GM12878 (cell line): ENCODE data around the gene APBA1. TPM values are rescaled to one million over a fixed set of nuclear protein-coding genes. Genes with fewer than 3 reads are reported as not detected.

Source experiments
- ATAC-seq: fragments of 200-7000 bp; cut with Tn5 transposase; 3 replicates; pipeline ENCODE4 v1.9.1; 2020; ENCODE audit warnings: mild to moderate bottlenecking, moderate library complexity
- BruUV-seq: library from RNA; stranded (reverse); fragments of 400-500 nt; replicated peaks from 2 replicates; lab custom pipeline; 2021; lab: Mats Ljungman, UMichigan
- CTCF ChIA-PET: fragments of 300-600 bp; sonication (Branson Sonifier 250); formaldehyde crosslinking; extraction: SDS; loops from one replicate; lab custom pipeline; 2021; ENCODE audit warnings: inconsistent platforms; lab: Yijun Ruan, JAX
- POLR2A ChIA-PET: fragments of 350-600 bp; formaldehyde crosslinking; extraction: SDS; loops from one replicate; lab custom pipeline; 2021; ENCODE audit warnings: inconsistent platforms; lab: Charles Lee
- RAD21 ChIA-PET: fragments of 300-600 bp; sonication (Branson Sonifier 250); formaldehyde crosslinking; loops from one replicate; lab custom pipeline; 2023; ENCODE audit warnings: antibody characterized with exemption; ENCODE audit not compliant: unreplicated experiment; lab: Charles Lee
- SMC1A ChIA-PET: fragments of 300-600 bp; sonication (Branson Sonifier 250); formaldehyde crosslinking; loops from one replicate; lab custom pipeline; 2023; ENCODE audit not compliant: unreplicated experiment, uncharacterized antibody; lab: Charles Lee
- DNase-seq: peaks from one replicate; pipeline ENCODE4 v3.0.0-alpha.2; 2011; ENCODE audit warnings: low read depth, low spot score
- FAIRE-seq: peaks from 3 replicates; lab custom pipeline; 2011; peaks lifted over from hg19 to GRCh38; lab: Jason Lieb, UNC
- H2AFZ ChIP-seq: 2 replicates; pipeline ENCODE4 v1.6.0; 2011; ENCODE audit warnings: low read depth, low read length, control low read depth; ENCODE audit not compliant: control insufficient read depth
- H3K27ac ChIP-seq: 2 replicates; pipeline ENCODE4 v1.5.1; 2011; ENCODE audit warnings: control low read depth; ENCODE audit not compliant: control insufficient read depth, insufficient read depth
- H3K27me3 ChIP-seq, 2 experiments: replicated peaks in 1 of 2; 2 replicates each; pipeline versions ENCODE4 v1.6.0 to v1.6.1; 2011; ENCODE audit warnings: low read length in 1 of 2; ENCODE audit not compliant: control insufficient read depth in 2 of 2, insufficient read depth in 2 of 2
- H3K36me3 ChIP-seq, 2 experiments: 2 replicates each; pipeline ENCODE4 v1.5.1; 2011; ENCODE audit warnings: low read length in 1 of 2; ENCODE audit not compliant: control insufficient read depth in 2 of 2, insufficient read depth in 2 of 2
- H3K4me1 ChIP-seq: 2 replicates; pipeline ENCODE4 v1.6.1; 2011; ENCODE audit warnings: mild to moderate bottlenecking, low read length, moderate library complexity, mixed read lengths; ENCODE audit not compliant: control insufficient read depth, insufficient read depth
- H3K4me2 ChIP-seq: 2 replicates; pipeline ENCODE4 v1.6.0; 2011; ENCODE audit warnings: control low read depth; ENCODE audit not compliant: control insufficient read depth, insufficient read depth
- H3K4me3 ChIP-seq: fragments of 200-600 bp; sonication (generic); 2 replicates; pipeline ENCODE4 v1.5.1; 2016
- H3K79me2 ChIP-seq: 2 replicates; pipeline ENCODE4 v1.6.0; 2011; ENCODE audit warnings: low read length; ENCODE audit not compliant: control insufficient read depth, insufficient read depth
- H3K9ac ChIP-seq: 2 replicates; pipeline ENCODE4 v1.8.0; 2011; ENCODE audit warnings: low read length, control low read depth, mixed read lengths; ENCODE audit not compliant: control insufficient read depth, insufficient read depth
- H3K9me3 ChIP-seq: replicated peaks from 3 replicates; pipeline ENCODE4 v1.5.1; 2011; ENCODE audit warnings: mild to moderate bottlenecking, low read length; ENCODE audit not compliant: control insufficient read depth, insufficient read depth
- H4K20me1 ChIP-seq: 2 replicates; pipeline ENCODE4 v1.6.0; 2011; ENCODE audit not compliant: control insufficient read depth, insufficient read depth
- CEBPB ChIP-seq, 2 experiments: fragments of 150-350 bp in 1 of 2; IDR thresholded peaks; 2 replicates each; pipeline ENCODE4 v1.6.1; 2012 to 2014; ENCODE audit warnings: low read depth in 2 of 2, low read length in 2 of 2, borderline replicate concordance in 1 of 2, inconsistent platforms in 1 of 2
- PAX5 ChIP-seq: IDR thresholded peaks from 2 replicates; pipeline ENCODE4 v1.6.1; 2011; ENCODE audit warnings: low read depth, low read length, borderline replicate concordance
- SPI1 ChIP-seq: IDR thresholded peaks from 2 replicates; pipeline ENCODE4 v1.6.1; 2011; ENCODE audit warnings: low read depth, mild to moderate bottlenecking, low read length, moderate library complexity, borderline replicate concordance; ENCODE audit not compliant: insufficient read depth
- WGBS: methylation state at CpG from one replicate; pipeline ENCODE4 v1.1.6; 2016; ENCODE audit warnings: low lambda C conversion rate; ENCODE audit not compliant: insufficient replicate concordance, insufficient coverage; ENCODE audit errors: missing lambda C conversion rate; 5-methylcytosine and 5-hydroxymethylcytosine counted together
- in situ Hi-C: fragments of 300-500 bp; cut with MboI; formaldehyde crosslinking; loops from 9 replicates; pipeline ENCODE4 v1.14.3; 2018; ENCODE audit warnings: mixed read lengths
- intact Hi-C: fragments of 100-400 bp; cut with micrococcal nuclease; formaldehyde crosslinking; loops from one replicate; pipeline ENCODE4 v1.14.2; 2022; ENCODE audit not compliant: unreplicated experiment
- polyA plus RNA-seq, 11 experiments: library from polyadenylated mRNA; depleted of rRNA in 4 of 11; unstranded in 6 of 11; stranded (reverse) in 5 of 11; fragments of >200 nt; fragmentation: Nextera tagmentation in 4 of 11; fragmentation: Illumina TruSeq in 1 of 11; extraction: Ambion mirVana in 4 of 11; extraction: Trizol in 1 of 11; gene quantifications; 1 replicate in 1 of 11; 2 replicates in 10 of 11; pipeline versions ENCODE4 v1.2.1 to v1.2.3, GENCODE V29; 2011 to 2016; ENCODE audit warnings: inconsistent platforms in 2 of 11, missing spikeins in 2 of 11, low read depth in 1 of 11
- total RNA-seq, 4 experiments: library from RNA; depleted of rRNA in 3 of 4; stranded (reverse); fragments of >200 nt in 3 of 4; fragmentation: Illumina TruSeq in 1 of 4; extraction: Trizol in 1 of 4; gene quantifications; 2 replicates each; pipeline versions ENCODE4 v1.2.1 to v1.2.3, GENCODE V29; 2013 to 2021
- TF ChIP-seq, protein P1 (sequence below): IDR thresholded peaks from 2 replicates; pipeline ENCODE4 v1.6.1; 2011; ENCODE audit warnings: borderline replicate concordance, low read depth, mild to moderate bottlenecking, moderate library complexity, mixed read lengths, low read length; ENCODE audit not compliant: insufficient read depth; ENCODE audit errors: extremely low read length
- TF ChIP-seq, protein P2 (sequence below): IDR thresholded peaks from 2 replicates; pipeline ENCODE4 v1.6.1; 2011; ENCODE audit warnings: low read depth, mild to moderate bottlenecking, low read length, moderate library complexity, borderline replicate concordance; ENCODE audit errors: extremely low read depth
- TF ChIP-seq, protein P3 (sequence below), 3 experiments: IDR thresholded peaks in 2 of 3; conservative IDR thresholded peaks in 1 of 3; 2 replicates each; pipeline ENCODE4 v1.5.1; 2011; ENCODE audit warnings: low read depth in 3 of 3, low read length in 3 of 3, mild to moderate bottlenecking in 3 of 3, control low read depth in 2 of 3, moderate library complexity in 2 of 3, inconsistent platforms in 1 of 3, mixed read lengths in 1 of 3; ENCODE audit not compliant: control insufficient read depth in 2 of 3, insufficient read depth in 1 of 3; ENCODE audit errors: extremely low read depth in 1 of 3

The APBA1 gene
- total and polyA plus RNA-seq, 10 of the 15 experiments (the other 5 are each of a cell fraction or from before 2014, with no cell fraction given), result 0.01 to 1.3 (median 0.05) TPM; not detected in 7

DNA sequence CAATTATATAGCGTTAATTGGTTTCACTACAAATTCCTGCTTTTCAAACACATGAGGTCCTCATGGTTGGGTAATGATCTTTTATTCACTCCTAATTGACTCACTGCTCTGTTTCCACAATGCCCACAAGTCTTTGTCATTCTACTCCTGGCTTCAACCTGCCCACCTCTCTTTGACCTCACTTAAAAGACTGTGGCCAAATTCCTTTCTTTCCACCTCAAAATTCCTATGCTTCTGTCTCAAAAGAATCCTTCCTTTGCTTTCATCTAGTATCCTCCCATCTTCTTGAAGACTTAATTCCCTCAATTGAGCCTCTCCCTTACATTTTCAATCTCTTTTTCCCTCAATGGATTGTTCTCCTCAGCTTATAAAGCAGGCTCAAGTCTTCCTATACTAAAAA lies 4.9 kb downstream of the APBA1 start:
- POLR2A ChIA-PET, result no interaction called here
- CTCF ChIA-PET, result no interaction called here
- BruUV-seq, result no TSS peak
- FAIRE-seq, result no peak
- Histone ChIP-seq H3K4me1 (no peaks in the 10 kb centered on the region), H3K9ac (no peak overlapping the region), H3K4me2 (no peak overlapping the region), H3K27me3 (peaks cover 4 to 6% of the 10 kb centered on the region in 2 experiments), H3K4me3 (no peak overlapping the region), H3K79me2 (no peaks in the 10 kb centered on the region), H3K9me3 (no peaks in the 10 kb centered on the region), H3K36me3 (no peaks in the 10 kb centered on the region), H2AFZ (no peak overlapping the region), H4K20me1 (no peaks in the 10 kb centered on the region), H3K27ac (no peak overlapping the region)
- RAD21 ChIA-PET, result no interaction called here
- TF ChIP-seq, protein P1, sequence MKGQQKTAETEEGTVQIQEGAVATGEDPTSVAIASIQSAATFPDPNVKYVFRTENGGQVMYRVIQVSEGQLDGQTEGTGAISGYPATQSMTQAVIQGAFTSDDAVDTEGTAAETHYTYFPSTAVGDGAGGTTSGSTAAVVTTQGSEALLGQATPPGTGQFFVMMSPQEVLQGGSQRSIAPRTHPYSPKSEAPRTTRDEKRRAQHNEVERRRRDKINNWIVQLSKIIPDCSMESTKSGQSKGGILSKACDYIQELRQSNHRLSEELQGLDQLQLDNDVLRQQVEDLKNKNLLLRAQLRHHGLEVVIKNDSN, result no peak
- TF ChIP-seq, protein P2, sequence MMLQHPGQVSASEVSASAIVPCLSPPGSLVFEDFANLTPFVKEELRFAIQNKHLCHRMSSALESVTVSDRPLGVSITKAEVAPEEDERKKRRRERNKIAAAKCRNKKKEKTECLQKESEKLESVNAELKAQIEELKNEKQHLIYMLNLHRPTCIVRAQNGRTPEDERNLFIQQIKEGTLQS, result no peak
- TF ChIP-seq CEBPB (IDR thresholded peaks at IDR 0.05; ENCODE audit: borderline replicate concordance in 1 of 2, low read depth in 2 of 2, low read length in 2 of 2), result no peak
- TF ChIP-seq PAX5, result no peak
- TF ChIP-seq SPI1, result no peak
- TF ChIP-seq, protein P3, sequence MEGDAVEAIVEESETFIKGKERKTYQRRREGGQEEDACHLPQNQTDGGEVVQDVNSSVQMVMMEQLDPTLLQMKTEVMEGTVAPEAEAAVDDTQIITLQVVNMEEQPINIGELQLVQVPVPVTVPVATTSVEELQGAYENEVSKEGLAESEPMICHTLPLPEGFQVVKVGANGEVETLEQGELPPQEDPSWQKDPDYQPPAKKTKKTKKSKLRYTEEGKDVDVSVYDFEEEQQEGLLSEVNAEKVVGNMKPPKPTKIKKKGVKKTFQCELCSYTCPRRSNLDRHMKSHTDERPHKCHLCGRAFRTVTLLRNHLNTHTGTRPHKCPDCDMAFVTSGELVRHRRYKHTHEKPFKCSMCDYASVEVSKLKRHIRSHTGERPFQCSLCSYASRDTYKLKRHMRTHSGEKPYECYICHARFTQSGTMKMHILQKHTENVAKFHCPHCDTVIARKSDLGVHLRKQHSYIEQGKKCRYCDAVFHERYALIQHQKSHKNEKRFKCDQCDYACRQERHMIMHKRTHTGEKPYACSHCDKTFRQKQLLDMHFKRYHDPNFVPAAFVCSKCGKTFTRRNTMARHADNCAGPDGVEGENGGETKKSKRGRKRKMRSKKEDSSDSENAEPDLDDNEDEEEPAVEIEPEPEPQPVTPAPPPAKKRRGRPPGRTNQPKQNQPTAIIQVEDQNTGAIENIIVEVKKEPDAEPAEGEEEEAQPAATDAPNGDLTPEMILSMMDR (IDR thresholded peaks at IDR 0.05 in 2 of 3, conservative IDR thresholded peaks at IDR 0.05 in 1 of 3; ENCODE audit: control insufficient read depth in 2 of 3, extremely low read depth in 1 of 3, insufficient read depth in 1 of 3, low read depth in 3 of 3, low read length in 3 of 3), result no peak
- in situ Hi-C loops, result loop anchor here (5.0 kb wide), 1 partner anchor 255 kb away; no protein-coding TSS in a partner anchor
- no peak for DNase-seq
- WGBS, result 42% methylated on average over 1 of the region's 1 CpG
- SMC1A ChIA-PET, result no interaction called here
- ATAC-seq, result no peak
- intact Hi-C loops, result no loop called here
